T-helper 2 cell treated with Interferon-gamma antibody and Interleukin-4, amounts not matched to agents 100 ng/mL and 5 ng/mL, for 36 hours (primary cell): ENCODE data around the gene SUMF2. TPM values are rescaled to one million over a fixed set of nuclear protein-coding genes. Genes with fewer than 3 reads are reported as not detected.
"Not testable (repeated sequence)": the region's sequence is repeated elsewhere in the genome, so short reads cannot be mapped to it uniquely, and the experiment has no call there.

Source experiments
- intact Hi-C: fragments of 100-400 bp; cut with micrococcal nuclease; formaldehyde crosslinking; loops from one replicate; pipeline ENCODE4 v1.15.1; 2023
- total RNA-seq: library from RNA; stranded (reverse); gene quantifications from 2 replicates; pipeline ENCODE4 v1.2.3, GENCODE V29; 2022

The SUMF2 gene
- total RNA-seq, 1 donor from 2014 or later = 117 TPM

DNA sequence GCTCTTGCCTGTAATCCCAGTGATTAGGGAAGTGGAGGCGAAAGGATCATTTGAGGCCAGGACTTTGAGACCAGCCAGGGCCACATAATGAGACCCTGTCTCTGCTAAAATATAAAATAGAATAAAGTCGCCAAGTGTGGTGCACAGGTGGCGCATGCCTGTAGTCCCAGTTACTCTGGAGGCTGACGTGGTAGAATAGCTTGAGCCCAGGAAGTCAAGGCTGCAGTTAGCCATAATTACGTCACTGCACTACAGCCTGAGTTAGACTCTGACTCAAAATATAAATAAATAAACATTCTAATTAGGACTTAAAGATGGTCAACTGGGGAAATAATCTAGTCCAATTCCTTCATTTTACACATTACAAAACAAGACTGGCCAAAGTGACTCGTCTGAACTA is 41.4 kb downstream of the SUMF2 start:
- intact Hi-C loops = loop anchor here (5.0 kb wide), 1 partner anchor 533 kb away; the partner anchor contains the start of gene VOPP1

DNA sequence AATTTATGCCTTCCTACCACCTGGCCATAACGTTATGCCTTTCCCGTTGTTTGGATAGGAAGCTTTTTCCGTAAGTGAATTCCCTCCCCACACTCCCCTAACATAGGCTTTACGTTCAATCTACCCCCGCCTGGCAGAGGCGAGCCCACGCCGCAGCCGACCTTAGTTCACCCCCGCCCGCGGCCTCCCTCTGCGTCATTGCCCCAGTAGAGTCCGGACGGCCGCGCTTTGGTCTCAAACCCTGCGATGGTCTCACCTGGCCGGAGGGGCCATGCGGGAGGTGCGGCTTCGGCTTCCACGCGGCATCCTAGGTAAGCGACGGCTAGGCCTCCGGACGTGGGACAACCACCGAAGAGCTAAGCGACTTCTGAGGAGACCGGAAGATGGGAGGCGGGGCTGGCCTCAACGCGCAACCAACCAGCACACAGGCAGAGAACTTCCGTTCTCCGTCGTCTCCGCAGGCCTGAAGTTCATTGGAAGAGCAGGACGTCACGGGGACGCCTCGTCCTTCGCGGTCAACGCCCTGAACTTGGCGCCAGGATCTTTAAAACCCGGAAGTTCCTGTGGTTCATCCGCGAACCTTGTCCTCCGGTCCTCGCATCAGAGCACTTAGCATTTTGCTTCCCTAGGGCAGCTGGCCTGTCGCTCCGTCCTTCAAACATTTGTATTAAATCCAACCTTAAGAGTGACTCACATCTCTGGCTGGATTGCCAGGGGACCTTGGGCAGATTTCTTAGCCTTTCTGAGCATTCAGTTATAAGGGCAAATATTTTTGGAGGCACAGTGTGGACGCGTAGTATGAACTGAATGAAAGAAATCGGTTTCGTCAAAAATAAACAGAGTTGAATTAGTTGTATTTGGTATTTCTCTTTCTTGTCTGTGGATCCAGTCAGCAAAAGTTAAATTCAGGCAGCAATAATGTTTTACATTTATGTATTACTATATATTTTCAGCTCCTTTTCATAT is 42.3 kb downstream of the SUMF2 start, which contains the start of gene CHCHD2:
TSS of gene CHCHD2 (minus strand) at position 369 of the 966 bp plus-strand sequence. CDS start at position 306, 63 bp downstream.
- intact Hi-C loops = loop anchor here (1.0 to 5.0 kb wide), 8 partner anchors 42 to 1347 kb away; partner anchors contain the start of genes CCT6A, MRPS17, PSPH and SEC61G

DNA sequence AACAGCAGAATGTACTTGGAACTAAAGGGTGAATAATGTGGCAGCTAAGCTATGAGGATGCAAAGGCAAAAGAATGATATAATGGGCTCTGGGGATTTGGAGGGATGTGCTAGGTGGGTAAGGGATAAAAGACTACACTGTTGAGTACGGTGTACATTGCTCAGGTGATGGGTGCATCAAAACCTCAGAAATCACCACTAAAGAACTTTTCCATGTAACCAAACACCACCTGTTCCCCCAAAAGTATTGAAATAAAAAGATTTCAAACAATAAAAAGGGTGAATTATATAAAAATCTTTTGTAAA is 43.8 kb downstream of the SUMF2 start:
- intact Hi-C loops = loop anchor here (5.0 kb wide), 1 partner anchor 536 kb away; the partner anchor contains the start of gene VOPP1

DNA sequence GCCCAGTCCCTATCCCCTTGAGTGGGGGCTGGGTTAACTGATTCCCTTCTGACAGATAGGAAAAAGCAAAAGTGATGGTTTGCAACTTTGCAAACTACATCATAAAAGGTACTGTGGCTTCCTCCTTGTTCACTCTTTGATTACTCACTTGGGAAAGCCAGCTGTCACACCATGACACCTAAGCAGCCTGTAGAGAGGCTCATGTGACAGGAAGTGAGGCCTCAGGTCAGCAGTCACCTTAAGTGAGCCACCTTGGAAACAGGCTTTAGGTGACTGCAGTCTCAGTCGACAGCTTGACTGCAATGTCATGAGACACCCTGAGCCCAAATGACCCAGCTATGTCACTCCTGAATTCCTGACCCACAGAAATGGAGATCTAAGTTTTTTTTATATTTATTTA is 46.5 kb downstream of the SUMF2 start:
- intact Hi-C loops = no loop called here

DNA sequence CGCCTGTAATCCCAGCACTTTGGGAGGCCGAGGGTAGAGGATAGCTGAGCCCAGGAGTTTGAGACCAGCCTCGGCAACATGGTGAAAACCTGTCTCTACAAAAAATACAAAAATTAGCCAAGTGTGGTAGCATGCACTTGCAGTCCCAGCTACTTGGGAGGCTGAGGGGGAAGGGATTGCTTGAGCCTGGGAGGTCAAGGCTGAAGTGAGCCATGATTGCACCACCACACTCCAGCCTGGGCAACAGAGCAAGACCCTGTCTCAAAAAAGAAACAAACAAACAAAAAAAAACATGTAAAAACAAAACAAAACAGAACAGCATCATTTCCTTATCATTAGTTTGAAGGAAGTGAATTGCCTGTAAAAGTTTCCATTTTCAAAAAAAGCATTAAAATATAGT is 48.2 kb downstream of the SUMF2 start:
- intact Hi-C loops = not testable (repeated sequence)

DNA sequence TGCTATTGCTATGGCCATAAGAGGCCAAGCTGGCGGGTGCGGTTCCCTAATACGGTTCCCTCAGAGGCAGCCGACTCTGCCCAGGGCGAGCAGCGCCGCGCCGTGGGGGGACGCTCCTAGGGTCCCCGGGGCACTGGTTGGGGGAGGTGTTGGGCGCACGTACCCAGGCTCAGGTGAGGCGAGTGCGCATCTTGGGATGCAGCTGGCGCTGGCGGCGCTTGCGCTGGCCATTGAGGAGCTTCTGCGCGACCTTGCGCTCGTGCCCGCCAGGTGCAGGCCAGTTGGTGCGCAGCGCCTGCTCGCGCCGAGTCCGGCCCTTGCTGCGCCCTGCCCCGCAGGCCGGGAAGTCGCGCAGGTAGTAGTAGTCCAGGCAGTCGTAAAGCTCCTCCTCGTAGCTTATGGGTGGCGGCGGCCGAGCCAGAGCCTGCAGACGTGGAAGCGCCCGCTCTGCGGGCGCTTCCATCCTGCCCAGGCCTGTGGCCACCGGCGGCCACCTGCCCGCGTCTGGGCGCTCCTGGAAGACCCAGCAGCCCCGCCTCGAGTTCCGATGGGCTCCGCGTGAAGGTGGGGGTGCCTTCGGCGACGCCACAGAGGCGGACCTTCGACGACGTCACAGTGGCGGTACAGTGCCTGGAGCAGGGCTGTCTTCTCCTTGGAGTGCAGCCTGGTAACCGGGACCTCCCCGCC is 51.9 kb downstream of the SUMF2 start, which contains the start of gene NUPR2:
TSS of gene NUPR2 (minus strand) at position 566 of the 687 bp plus-strand sequence. CDS start at position 463, 103 bp downstream.
- intact Hi-C loops = no loop called here

DNA sequence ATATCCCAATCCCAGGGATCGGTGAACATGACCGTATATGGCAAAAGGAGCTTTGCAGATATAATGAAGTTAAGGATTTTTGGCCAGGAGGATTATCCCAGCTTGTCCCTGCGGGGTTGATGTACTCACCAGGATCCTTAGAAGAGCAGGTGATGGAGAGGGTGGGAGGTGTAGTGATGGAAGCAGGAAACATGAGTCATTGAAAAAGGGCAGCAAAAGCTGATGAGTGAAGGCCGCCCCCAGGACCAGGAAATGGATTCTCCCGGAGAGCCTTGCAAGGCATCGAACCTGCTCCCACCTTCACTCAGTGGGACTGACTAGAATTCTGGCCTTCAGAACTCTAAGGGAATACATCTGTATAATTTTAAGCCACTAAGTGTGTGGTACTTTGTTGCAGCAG is 57.4 kb downstream of the SUMF2 start:
- intact Hi-C loops = no loop called here

DNA sequence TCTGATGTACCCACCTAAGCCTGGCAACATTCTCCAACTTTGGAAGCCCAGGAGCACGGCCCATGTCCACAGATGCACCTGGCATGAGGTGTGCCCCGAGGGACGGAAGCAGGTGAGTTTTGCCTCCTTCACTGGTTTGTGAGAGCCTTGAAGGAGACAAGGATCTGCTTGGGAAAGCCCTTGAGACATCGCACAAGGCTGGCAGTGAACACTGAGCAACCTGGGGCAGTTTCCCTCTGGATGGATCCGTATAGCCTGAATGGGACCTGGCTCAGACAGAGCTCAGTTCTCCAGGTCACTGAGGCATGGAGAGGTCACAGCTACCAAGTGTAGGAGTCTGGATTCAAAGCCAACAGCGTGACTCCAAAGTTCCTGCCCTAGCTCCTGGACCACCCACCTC is 60.9 kb downstream of the SUMF2 start:
- intact Hi-C loops = no loop called here

DNA sequence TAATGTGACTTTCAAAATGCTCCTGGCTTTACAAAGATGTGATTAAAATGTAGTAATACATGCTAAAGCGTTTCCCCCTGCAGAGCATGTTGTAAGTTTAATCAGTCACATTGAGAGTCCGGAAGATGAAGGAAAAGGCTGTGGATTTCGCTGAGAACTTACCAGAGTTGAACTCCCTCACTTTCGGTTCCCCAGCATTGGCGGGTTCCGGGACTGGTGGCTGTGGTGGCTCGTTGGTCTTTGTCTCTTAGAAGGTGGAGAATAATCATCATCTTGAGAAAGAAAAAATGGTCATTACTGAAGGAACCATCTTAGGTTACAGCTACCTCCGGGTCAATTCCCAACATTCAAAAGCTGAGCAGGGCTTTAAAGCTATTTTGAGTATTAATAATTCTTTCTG is 61.7 kb downstream of the SUMF2 start:
- intact Hi-C loops = no loop called here

DNA sequence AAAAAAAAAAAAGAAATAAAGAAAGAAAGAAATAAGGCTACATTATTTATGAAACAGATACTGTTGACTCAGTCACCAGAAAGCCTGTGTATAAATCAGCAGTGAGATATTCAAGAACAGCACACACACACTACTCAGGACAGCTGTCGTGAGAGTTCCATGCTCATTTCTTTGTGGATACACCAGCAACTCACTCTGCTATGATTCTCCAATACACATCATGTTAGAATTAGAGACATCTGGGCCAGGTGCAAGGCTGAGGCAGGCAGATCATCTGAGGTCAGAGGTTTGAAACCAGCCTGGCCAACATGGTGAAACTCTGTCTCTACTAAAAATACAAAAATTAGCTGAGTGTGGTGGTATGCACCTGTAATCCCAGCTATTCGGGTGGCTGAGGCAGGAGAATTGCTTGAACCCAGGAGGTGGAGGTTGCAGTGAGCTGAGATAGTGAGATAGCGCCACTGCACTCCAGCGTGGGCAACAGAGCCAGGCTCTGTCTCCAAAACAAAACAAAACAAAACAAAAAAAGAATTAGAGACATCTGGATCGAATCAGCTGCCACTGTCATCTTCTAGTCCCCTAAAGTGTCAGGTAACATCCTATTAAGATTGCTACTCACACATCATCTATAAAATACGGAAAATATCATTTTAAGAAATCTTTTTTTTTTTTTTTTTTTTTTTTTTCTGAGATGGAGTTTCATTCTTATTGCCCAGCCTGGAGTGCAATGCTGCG is 63.3 kb downstream of the SUMF2 start:
- intact Hi-C loops = no loop called here

Other genes with a start within 250 kb of the SUMF2 start
- not detected in 2 replicates for gene SEPTIN14, start 201.5 kb upstream of the SUMF2 start, total RNA-seq
- 2.0 and 2.3 TPM in 2 replicates for gene ZNF713, start 176.8 kb upstream of the SUMF2 start, total RNA-seq
- gene MRPS17, start 112.4 kb upstream of the SUMF2 start, total RNA-seq = 16.4 and 16.6 TPM in 2 replicates
- 36.2 TPM in 2 replicates for gene NIPSNAP2, start 99.7 kb upstream of the SUMF2 start, total RNA-seq
- gene PSPH, start 12.8 kb upstream of the SUMF2 start, total RNA-seq = 12.0 and 13.5 TPM in 2 replicates
- 167 and 172 TPM in 2 replicates for gene CCT6A, start 12.5 kb upstream of the SUMF2 start, total RNA-seq
- 3.6 and 3.7 TPM in 2 replicates for gene PHKG1, start 28.7 kb downstream of the SUMF2 start, total RNA-seq
- gene CHCHD2, start 42.2 kb downstream of the SUMF2 start, total RNA-seq = 535 and 541 TPM in 2 replicates
- gene NUPR2, start 52.1 kb downstream of the SUMF2 start, total RNA-seq = not detected in 2 replicates